DOHH2 (cell line): ENCODE measurements around the gene LIPA.
"Not testable (repeated sequence)": the region's sequence is repeated elsewhere in the genome, so short reads cannot be mapped to it uniquely, and the experiment has no call there.

Source experiments
- H3F3A ChIP-seq: fragments of 200-600 bp; sonication (generic), shearing (Covaris generic); 2 replicates; pipeline ENCODE4 v1.6.0; 2016; ENCODE audit warnings: antibody characterized with exemption, mild to moderate bottlenecking; ENCODE audit not compliant: control insufficient read depth, insufficient read depth
- H3K27ac ChIP-seq: fragments of 200-600 bp; sonication (generic); 2 replicates; pipeline ENCODE4 v1.5.1; 2014; ENCODE audit warnings: low read depth, mild to moderate bottlenecking, low read length, moderate library complexity
- H3K27me3 ChIP-seq: fragments of 200-600 bp; sonication (generic); 2 replicates; pipeline ENCODE4 v1.6.1; 2014; ENCODE audit warnings: mild to moderate bottlenecking, low read length, mixed read lengths; ENCODE audit not compliant: control insufficient read depth
- H3K36me3 ChIP-seq: fragments of 200-600 bp; sonication (generic); 2 replicates; pipeline ENCODE4 v1.6.1; 2014; ENCODE audit warnings: mild to moderate bottlenecking, low read length, moderate library complexity, mixed read lengths; ENCODE audit not compliant: control insufficient read depth
- H3K4me1 ChIP-seq: fragments of 200-600 bp; sonication (generic); 2 replicates; pipeline ENCODE4 v1.6.1; 2014; ENCODE audit warnings: mild to moderate bottlenecking, low read length, mixed read lengths; ENCODE audit not compliant: control insufficient read depth
- H3K4me2 ChIP-seq: fragments of 200-600 bp; sonication (generic); 2 replicates; pipeline ENCODE4 v1.6.0; 2014; ENCODE audit warnings: mild to moderate bottlenecking, low read length, moderate library complexity
- H3K4me3 ChIP-seq: fragments of 200-600 bp; sonication (generic); 2 replicates; pipeline ENCODE4 v1.5.1; 2014; ENCODE audit warnings: mild to moderate bottlenecking, low read length, mixed read lengths
- H3K79me2 ChIP-seq: fragments of 200-600 bp; sonication (generic); 2 replicates; pipeline ENCODE4 v1.6.1; 2014; ENCODE audit warnings: mild to moderate bottlenecking, low read length, mixed read lengths; ENCODE audit not compliant: control insufficient read depth
- H3K9me2 ChIP-seq: fragments of 200-600 bp; sonication (generic); replicated peaks from 2 replicates; pipeline ENCODE4 v1.6.1; 2014; ENCODE audit warnings: mild to moderate bottlenecking, low read length, mixed read lengths; ENCODE audit not compliant: control insufficient read depth
- H3K9me3 ChIP-seq: fragments of 200-600 bp; sonication (generic); 2 replicates; pipeline ENCODE4 v1.6.1; 2014; ENCODE audit warnings: antibody characterized with exemption, low read length, mixed read lengths; ENCODE audit not compliant: control insufficient read depth, insufficient read depth
- H4K20me1 ChIP-seq: fragments of 200-600 bp; sonication (generic); 2 replicates; pipeline ENCODE4 v1.6.0; 2014; ENCODE audit warnings: low read depth, mild to moderate bottlenecking, antibody characterized with exemption, low read length, moderate library complexity; ENCODE audit not compliant: control insufficient read depth, insufficient read depth
- CTCF ChIP-seq: fragments of 200-600 bp; sonication (generic); IDR thresholded peaks from one replicate; pipeline ENCODE4 v1.5.1; 2014; ENCODE audit warnings: antibody characterized with exemption, mild to moderate bottlenecking, low read depth, low read length; ENCODE audit not compliant: poor library complexity, severe bottlenecking
- EZH2phosphoT487 ChIP-seq: fragments of 200-600 bp; sonication (generic); IDR thresholded peaks from 2 replicates; pipeline ENCODE4 v1.6.1; 2017; ENCODE audit warnings: borderline replicate concordance, mild to moderate bottlenecking, antibody characterized with exemption, low read length, moderate library complexity, mixed read lengths

Gene LIPA

GRCh38 chr10:89202033-89202425, 49.5 kb downstream of the LIPA start:
- H3K4me3 ChIP-seq = no peak overlapping the region
- TF ChIP-seq CTCF = no peak
- no peak for TF ChIP-seq EZH2phosphoT487
- H3K79me2 ChIP-seq = no peaks in the 10 kb centered on the region
- no peaks in the 10 kb centered on the region for H3K9me3 ChIP-seq
- no peaks in the 10 kb centered on the region for H4K20me1 ChIP-seq
- H3F3A ChIP-seq = no peaks in the 10 kb centered on the region
- H3K36me3 ChIP-seq = no peaks in the 10 kb centered on the region
- no peaks in the 10 kb centered on the region for H3K9me2 ChIP-seq
- H3K27me3 ChIP-seq = peaks cover 34% of the 10 kb centered on the region
- no peak overlapping the region for H3K4me2 ChIP-seq
- H3K4me1 ChIP-seq = peaks cover 2% of the 10 kb centered on the region; the same call in 1 of the 2 replicates
- H3K27ac ChIP-seq = no peak overlapping the region

- Histone ChIP-seq H3K4me3 (no peak overlapping the region), H4K20me1 (no peaks in the 10 kb centered on the region), H3F3A (no peaks in the 10 kb centered on the region), H3K79me2 (no peaks in the 10 kb centered on the region), H3K27me3 (peaks cover 29% of the 10 kb centered on the region), H3K4me2 (no peak overlapping the region), H3K9me3 (no peaks in the 10 kb centered on the region), H3K4me1 (no peaks in the 10 kb centered on the region), H3K36me3 (no peaks in the 10 kb centered on the region), H3K9me2 (no peaks in the 10 kb centered on the region), H3K27ac (no peak overlapping the region)
- no peak for TF ChIP-seq CTCF
- TF ChIP-seq EZH2phosphoT487 = no peak
Measured at GRCh38 chr10:89201345-89202032, 50.1 kb downstream of the LIPA start.

- Histone ChIP-seq H3K79me2 (no peaks in the 10 kb centered on the region), H3K4me3 (no peak overlapping the region), H3K9me3 (no peaks in the 10 kb centered on the region), H3K27me3 (peaks cover 5% of the 10 kb centered on the region), H3F3A (no peaks in the 10 kb centered on the region), H3K4me2 (no peak overlapping the region), H4K20me1 (no peaks in the 10 kb centered on the region), H3K36me3 (no peaks in the 10 kb centered on the region), H3K9me2 (no peaks in the 10 kb centered on the region), H3K4me1 (no peaks in the 10 kb centered on the region), H3K27ac (no peak overlapping the region)
- no peak for TF ChIP-seq CTCF
- no peak for TF ChIP-seq EZH2phosphoT487
Measured at GRCh38 chr10:89197473-89197872, 54.1 kb downstream of the LIPA start.

GRCh38 chr10:89191301-89191700, 60.3 kb downstream of the LIPA start:
- not testable (repeated sequence) for H3K4me1 ChIP-seq, H3K27ac ChIP-seq, H3F3A ChIP-seq, H3K36me3 ChIP-seq, H4K20me1 ChIP-seq, H3K9me2 ChIP-seq, H3K4me2 ChIP-seq, H3K27me3 ChIP-seq, H3K9me3 ChIP-seq, H3K4me3 ChIP-seq, H3K79me2 ChIP-seq
